ENCODE data around the gene TCAF1. TPM values are rescaled to one million over a fixed set of nuclear protein-coding genes. Genes with fewer than 3 reads are reported as not detected.

Gene TCAF1
- total RNA-seq, 1 donor from 2014 or later, result 268 TPM

DNA sequence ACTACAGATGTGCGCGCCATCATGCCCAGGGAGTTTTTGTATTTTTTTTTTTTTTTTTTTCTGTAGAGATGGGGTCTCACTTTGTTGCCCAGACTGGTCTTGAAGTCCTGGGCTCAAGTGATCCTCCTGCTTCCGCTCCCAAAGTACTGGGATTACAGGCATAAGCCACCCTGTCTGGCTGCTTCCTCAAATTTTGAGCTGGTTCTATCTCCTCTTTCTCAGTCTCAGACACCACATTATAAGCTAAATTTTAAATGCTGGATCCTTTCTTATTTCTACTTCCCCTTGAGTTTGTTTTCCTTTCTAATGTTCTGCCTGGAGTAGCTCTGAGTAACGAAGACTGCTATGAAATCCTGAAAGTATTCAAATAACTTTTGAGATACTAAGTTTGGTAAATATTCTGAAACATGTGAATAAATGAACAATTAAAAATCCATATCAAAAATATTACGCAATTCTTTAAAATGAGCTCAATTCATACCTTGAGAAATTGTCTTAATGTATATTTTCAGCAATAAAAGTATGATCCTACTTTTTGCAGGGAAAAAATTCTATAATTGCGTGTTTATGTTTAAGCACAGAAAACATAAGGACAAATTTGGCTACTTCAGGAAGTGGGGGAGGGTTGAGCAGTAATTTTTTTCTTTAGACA, 15.0 kb downstream of the TCAF1 start:
- Mint-ChIP-seq H3K27me3 (ENCODE audit: unreplicated experiment) (peaks cover 9% of the 10 kb centered on the region), H3K4me3 (ENCODE audit: unreplicated experiment) (no peak overlapping the region), H3K9me3 (ENCODE audit: unreplicated experiment) (peaks cover 11% of the 10 kb centered on the region), H3K4me1 (ENCODE audit: low read depth, unreplicated experiment) (peaks cover 19% of the 10 kb centered on the region), H3K27ac (ENCODE audit: unreplicated experiment) (peak overlapping the region; percentile 25), H3K36me3 (ENCODE audit: unreplicated experiment) (peaks cover 7% of the 10 kb centered on the region)
- no peak for DNase-seq
- no peak for TF ChIP-seq CTCF (IDR thresholded peaks at IDR 0.05; ENCODE audit: partially characterized antibody, unreplicated experiment)

- peaks cover 15% of the 10 kb centered on the region for H3K9me3 Mint-ChIP-seq (ENCODE audit: unreplicated experiment)
- H3K4me3 Mint-ChIP-seq (ENCODE audit: unreplicated experiment), result peak overlapping the region; percentile 74
- DNase-seq, result no peak
- H3K36me3 Mint-ChIP-seq (ENCODE audit: unreplicated experiment), result peaks cover 7% of the 10 kb centered on the region
- peaks cover 13% of the 10 kb centered on the region for H3K27me3 Mint-ChIP-seq (ENCODE audit: unreplicated experiment)
- peak overlapping the region; percentile 44 for H3K27ac Mint-ChIP-seq (ENCODE audit: unreplicated experiment)
- no peak for TF ChIP-seq CTCF (IDR thresholded peaks at IDR 0.05; ENCODE audit: partially characterized antibody, unreplicated experiment)
- peaks cover 23% of the 10 kb centered on the region for H3K4me1 Mint-ChIP-seq (ENCODE audit: low read depth, unreplicated experiment)
Observed at GRCh38 chr7:143885951-143886350, 16.0 kb downstream of the TCAF1 start.

GRCh38 chr7:143884969-143885559, 16.9 kb downstream of the TCAF1 start:
- peaks cover 14% of the 10 kb centered on the region for H3K36me3 Mint-ChIP-seq (ENCODE audit: unreplicated experiment)
- peaks cover 15% of the 10 kb centered on the region for H3K9me3 Mint-ChIP-seq (ENCODE audit: unreplicated experiment)
- peak overlapping the region; percentile 83 for H3K27ac Mint-ChIP-seq (ENCODE audit: unreplicated experiment)
- TF ChIP-seq CTCF (IDR thresholded peaks at IDR 0.05; ENCODE audit: partially characterized antibody, unreplicated experiment), result peak; percentile 8
- peak; percentile 89 for DNase-seq
- peaks cover 13% of the 10 kb centered on the region for H3K27me3 Mint-ChIP-seq (ENCODE audit: unreplicated experiment)
- peak overlapping the region; percentile 91 for H3K4me3 Mint-ChIP-seq (ENCODE audit: unreplicated experiment)
- H3K4me1 Mint-ChIP-seq (ENCODE audit: low read depth, unreplicated experiment), result peaks cover 29% of the 10 kb centered on the region

DNA sequence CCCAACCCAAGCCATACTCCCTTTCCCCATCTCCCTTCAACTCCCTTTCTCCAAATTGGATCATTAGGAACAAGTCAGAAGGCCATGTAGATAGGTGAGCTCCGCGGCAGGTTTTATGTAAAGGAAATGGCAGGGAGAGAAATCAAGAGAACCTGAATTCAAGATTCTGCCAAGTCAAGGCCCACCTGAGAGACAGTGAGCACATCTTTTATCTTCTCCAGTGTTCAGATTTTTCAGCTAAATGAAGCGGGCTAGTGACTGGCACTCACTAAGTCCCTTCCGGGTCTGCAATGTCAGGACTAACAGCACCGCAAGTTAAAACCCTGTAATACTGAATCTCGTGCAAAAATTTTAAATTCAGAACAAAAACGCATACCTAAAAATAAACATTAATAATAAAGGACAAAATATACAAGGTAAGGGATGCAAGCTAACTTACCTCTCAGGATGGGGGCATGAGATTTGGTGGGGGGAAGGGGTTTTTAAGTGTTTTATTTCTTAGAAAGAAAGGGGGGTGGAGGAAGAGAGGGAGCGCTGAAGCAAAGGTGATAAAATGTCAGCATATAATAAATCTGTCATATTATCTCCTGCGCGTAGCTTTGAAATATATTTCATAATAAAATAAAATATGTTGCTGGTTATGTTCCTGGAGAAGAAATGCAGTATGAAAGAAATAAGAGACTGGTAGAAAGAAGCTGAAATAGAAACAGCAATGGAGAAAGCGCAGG, 17.6 kb downstream of the TCAF1 start:
- Mint-ChIP-seq H3K4me3 (ENCODE audit: unreplicated experiment) (peak overlapping the region; percentile 91), H3K27ac (ENCODE audit: unreplicated experiment) (peak overlapping the region; percentile 83), H3K9me3 (ENCODE audit: unreplicated experiment) (peaks cover 15% of the 10 kb centered on the region), H3K4me1 (ENCODE audit: low read depth, unreplicated experiment) (peaks cover 36% of the 10 kb centered on the region), H3K36me3 (ENCODE audit: unreplicated experiment) (peaks cover 14% of the 10 kb centered on the region), H3K27me3 (ENCODE audit: unreplicated experiment) (peaks cover 13% of the 10 kb centered on the region)
- DNase-seq, result no peak
- TF ChIP-seq CTCF (IDR thresholded peaks at IDR 0.05; ENCODE audit: partially characterized antibody, unreplicated experiment), result no peak
